ENCODE results near the gene C19orf44. TPM values are rescaled to one million over a fixed set of nuclear protein-coding genes. Genes with fewer than 3 reads are reported as not detected.

Gene C19orf44
- total RNA-seq, 1 donor from 2014 or later, result 2.9 TPM

DNA sequence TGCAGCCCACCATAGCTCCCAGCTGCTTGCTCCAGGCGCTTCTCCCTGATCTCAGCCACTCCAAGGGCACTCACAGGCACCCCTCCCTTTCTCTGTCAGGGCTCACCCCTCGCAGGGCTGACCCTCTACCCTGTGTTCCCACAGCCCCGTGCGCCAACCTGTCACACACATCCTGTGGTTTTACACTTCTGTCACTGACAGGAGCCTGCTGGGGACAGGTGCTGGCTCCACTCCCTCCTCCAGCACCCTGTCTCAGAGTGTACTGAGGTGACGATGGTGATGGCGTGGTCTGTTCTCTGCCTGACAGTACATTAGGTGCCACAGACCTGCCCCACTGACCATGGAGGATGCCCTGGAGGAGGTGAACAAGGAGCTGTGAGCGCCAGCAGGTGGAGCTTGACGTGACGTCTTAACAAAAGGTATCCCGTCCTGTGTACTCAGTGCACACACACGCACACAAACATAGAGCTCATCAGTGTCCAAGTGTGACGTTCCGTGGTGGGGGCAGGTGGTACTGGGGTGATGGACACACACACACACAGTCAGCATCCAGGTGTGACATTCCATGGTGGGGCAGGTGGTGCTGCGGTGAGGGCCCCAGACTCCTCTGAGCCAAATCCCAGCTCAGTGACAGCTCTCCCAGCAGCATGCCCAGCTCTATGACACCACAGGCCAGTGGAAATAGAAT lies 20.9 kb downstream of the C19orf44 start:
- Histone ChIP-seq H3K27ac (replicated peaks) (no peak overlapping the region), H3K4me1 (no peaks in the 10 kb centered on the region), H3K9me3 (replicated peaks) (no peaks in the 10 kb centered on the region), H3K4me3 (no peak overlapping the region), H3K36me3 (peaks cover 88% of the 10 kb centered on the region), H3K27me3 (ENCODE audit: low read depth) (no peaks in the 10 kb centered on the region)
- intact Hi-C loops (cut with micrococcal nuclease), result no loop called here
- TF ChIP-seq, protein P1, sequence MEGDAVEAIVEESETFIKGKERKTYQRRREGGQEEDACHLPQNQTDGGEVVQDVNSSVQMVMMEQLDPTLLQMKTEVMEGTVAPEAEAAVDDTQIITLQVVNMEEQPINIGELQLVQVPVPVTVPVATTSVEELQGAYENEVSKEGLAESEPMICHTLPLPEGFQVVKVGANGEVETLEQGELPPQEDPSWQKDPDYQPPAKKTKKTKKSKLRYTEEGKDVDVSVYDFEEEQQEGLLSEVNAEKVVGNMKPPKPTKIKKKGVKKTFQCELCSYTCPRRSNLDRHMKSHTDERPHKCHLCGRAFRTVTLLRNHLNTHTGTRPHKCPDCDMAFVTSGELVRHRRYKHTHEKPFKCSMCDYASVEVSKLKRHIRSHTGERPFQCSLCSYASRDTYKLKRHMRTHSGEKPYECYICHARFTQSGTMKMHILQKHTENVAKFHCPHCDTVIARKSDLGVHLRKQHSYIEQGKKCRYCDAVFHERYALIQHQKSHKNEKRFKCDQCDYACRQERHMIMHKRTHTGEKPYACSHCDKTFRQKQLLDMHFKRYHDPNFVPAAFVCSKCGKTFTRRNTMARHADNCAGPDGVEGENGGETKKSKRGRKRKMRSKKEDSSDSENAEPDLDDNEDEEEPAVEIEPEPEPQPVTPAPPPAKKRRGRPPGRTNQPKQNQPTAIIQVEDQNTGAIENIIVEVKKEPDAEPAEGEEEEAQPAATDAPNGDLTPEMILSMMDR (IDR thresholded peaks at IDR 0.05; ENCODE audit: borderline replicate concordance), result no peak
- no peak for DNase-seq

DNA sequence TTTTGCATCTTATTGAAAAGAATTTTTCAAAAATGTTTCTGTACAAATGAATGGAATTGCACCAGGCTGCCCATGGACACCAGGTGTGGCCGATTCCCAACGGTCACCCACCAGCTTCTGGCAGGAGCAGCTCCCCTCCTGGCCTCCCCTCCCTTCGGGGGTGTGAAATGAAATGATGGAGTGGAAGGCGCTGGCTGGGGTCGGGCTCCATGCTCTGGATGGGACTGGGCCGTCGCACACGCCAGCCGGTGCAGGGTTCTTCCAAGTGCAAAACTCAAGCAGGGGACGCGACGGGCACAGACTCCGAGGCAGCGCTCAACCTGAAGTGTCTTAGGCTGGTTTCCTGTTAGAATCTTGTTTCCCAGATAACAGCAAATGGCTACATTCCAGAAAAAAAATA lies 21.9 kb downstream of the C19orf44 start:
- no peak for DNase-seq
- peaks cover 87% of the 10 kb centered on the region for H3K36me3 ChIP-seq
- TF ChIP-seq, protein P1 (IDR thresholded peaks at IDR 0.05; ENCODE audit: borderline replicate concordance), result no peak
- H3K9me3 ChIP-seq (replicated peaks), result no peaks in the 10 kb centered on the region
- intact Hi-C loops (cut with micrococcal nuclease), result no loop called here
- no peak overlapping the region for H3K27ac ChIP-seq (replicated peaks)
- H3K4me3 ChIP-seq, result no peak overlapping the region
- no peaks in the 10 kb centered on the region for H3K27me3 ChIP-seq (ENCODE audit: low read depth)
- no peaks in the 10 kb centered on the region for H3K4me1 ChIP-seq

DNA sequence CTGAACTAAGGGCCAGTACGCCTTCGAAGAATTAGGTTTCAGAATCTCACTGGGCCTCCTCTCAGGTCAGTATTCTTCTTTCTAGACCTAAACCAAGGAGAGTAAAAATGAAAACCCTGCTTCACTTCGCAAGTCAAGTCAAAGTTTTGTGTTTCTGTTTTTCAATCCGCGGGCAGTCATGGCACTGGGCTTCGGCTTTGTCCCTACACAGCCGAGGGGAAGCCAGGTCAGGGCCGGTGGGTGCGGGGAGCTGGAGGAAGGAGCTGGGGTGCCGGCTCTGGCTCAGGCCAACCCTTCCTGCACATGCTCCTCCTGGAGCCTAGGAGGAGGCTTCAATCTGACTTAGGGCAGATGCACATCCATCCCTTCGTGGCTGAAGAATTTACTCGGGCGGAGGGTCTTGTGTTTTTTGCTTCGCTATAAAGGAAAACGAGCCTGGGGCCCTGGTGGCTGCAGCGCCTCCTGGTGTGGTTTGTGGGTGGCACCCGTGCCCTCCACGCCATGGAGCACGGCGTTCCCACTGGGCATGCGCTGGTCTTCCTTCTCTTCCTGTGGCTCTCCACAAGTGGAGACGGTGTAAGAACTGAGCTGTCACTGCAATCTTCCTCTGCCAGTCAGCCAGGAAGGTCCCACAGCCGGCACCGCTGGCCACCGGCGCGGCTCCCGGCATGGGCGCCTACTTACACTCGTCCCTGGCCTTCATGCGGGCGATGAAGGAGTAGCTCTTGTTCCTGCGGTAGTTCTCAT lies 22.5 kb downstream of the C19orf44 start:
- TF ChIP-seq, protein P1 (IDR thresholded peaks at IDR 0.05; ENCODE audit: borderline replicate concordance), result no peak
- no peak for DNase-seq
- H3K27ac ChIP-seq (replicated peaks), result no peak overlapping the region
- H3K36me3 ChIP-seq, result peaks cover 87% of the 10 kb centered on the region
- intact Hi-C loops (cut with micrococcal nuclease), result no loop called here
- no peak overlapping the region for H3K4me3 ChIP-seq
- no peaks in the 10 kb centered on the region for H3K4me1 ChIP-seq
- no peaks in the 10 kb centered on the region for H3K9me3 ChIP-seq (replicated peaks)
- no peaks in the 10 kb centered on the region for H3K27me3 ChIP-seq (ENCODE audit: low read depth)

DNA sequence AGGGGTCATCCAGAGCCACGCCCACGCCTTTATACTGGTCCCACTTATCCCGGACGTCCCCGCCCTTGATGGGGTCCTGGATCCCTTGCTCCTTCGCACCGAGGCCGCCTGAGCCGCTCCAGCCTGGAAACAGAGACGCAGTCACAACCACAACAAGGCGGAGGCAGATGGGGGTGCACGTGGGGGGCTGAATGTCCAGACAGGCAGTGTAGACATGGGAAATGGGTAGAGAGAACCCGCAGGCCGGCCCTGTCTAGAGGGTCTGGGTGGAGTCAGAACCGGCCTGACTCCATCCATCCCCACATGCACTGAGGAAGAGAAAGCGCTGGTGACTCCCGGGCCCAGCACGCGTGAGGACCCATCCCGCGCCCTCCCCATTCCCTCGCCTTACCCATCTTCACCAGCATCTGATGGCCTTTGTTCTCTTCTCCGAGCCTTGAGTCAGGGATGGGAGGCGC lies 23.1 kb downstream of the C19orf44 start:
- Histone ChIP-seq H3K27ac (replicated peaks) (no peak overlapping the region), H3K4me1 (no peaks in the 10 kb centered on the region), H3K4me3 (no peak overlapping the region), H3K27me3 (ENCODE audit: low read depth) (no peaks in the 10 kb centered on the region), H3K36me3 (peaks cover 91% of the 10 kb centered on the region), H3K9me3 (replicated peaks) (no peaks in the 10 kb centered on the region)
- intact Hi-C loops (cut with micrococcal nuclease), result no loop called here
- TF ChIP-seq, protein P1 (IDR thresholded peaks at IDR 0.05; ENCODE audit: borderline replicate concordance), result no peak
- DNase-seq, result no peak

DNA sequence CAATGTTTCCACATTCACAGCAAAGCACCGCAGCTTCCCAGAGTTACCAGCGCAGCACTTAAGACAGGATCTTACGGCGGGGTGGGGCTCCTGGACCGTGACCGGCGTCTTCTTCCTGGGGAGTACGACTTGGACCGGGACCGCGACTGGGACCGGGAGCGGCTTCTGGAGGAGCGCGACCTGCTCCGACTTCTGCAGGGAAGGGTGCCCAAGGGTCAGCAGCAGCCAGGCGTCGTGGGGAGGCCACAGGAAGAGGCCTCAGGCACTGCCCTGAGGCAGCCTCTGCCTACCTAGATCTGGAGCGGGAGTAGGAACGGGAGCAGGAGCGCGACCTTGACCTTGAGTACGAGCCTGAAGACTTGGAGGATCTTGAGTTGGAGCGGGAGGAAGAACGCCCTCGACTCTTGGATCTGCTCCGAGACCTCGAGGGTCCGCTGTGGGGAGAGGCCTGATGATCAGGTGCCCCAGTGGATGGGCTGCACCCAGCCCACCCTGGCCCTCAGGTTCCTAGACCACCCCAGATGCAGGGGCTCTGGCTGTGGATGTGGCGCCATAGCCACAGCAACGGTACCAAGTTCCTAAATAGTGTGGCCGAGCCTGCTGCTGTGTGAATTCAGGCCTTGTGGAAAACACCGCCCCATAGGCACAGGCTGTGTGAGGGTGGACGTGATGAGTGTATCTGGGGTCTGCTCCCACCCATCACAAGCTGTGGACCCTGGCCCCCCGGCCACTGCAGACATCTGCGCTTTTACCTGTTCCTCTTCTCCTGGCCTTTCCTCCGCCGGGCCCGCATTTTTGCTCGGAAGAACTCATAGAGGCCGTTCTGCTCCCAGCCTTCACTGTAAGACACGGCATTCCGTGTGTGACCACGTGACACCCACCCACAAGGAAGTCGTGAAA lies 24.1 kb downstream of the C19orf44 start:
- H3K4me3 ChIP-seq, result no peak overlapping the region
- H3K27me3 ChIP-seq (ENCODE audit: low read depth), result no peaks in the 10 kb centered on the region
- H3K4me1 ChIP-seq, result no peaks in the 10 kb centered on the region
- intact Hi-C loops (cut with micrococcal nuclease), result no loop called here
- H3K36me3 ChIP-seq, result peaks cover 93% of the 10 kb centered on the region
- TF ChIP-seq, protein P1 (IDR thresholded peaks at IDR 0.05; ENCODE audit: borderline replicate concordance), result no peak
- H3K9me3 ChIP-seq (replicated peaks), result no peaks in the 10 kb centered on the region
- no peak for DNase-seq
- no peak overlapping the region for H3K27ac ChIP-seq (replicated peaks)
